Measurements from ENCODE around the gene TLE4. TPM values are rescaled to one million over a fixed set of nuclear protein-coding genes. Genes with fewer than 3 reads are reported as not detected.

Gene TLE4
- total and polyA plus RNA-seq, 12 donors: 4.2 to 17.3 (median 11.0) TPM

DNA sequence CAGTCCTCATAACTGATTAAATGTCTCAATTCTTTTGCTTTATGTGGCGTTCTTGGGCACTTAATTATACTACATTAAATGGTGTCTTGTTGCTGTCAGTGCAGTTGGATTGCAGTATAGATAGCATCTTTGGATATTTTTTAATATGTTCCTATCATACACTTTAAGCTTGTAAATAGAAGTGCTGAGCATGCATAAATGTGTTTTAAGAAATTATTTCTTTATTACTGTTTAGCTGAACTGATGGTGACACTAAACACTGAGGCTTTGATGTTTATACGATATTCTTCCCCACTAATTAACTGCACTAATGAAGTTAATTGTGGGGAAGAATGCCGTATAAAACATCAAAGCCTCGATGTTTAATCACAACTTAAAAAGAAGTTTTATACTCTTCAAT is 116.6 kb downstream of the TLE4 start:
- no peaks in the 10 kb centered on the region for H3K9me3 ChIP-seq
- no peak for ATAC-seq
- no peaks in the 10 kb centered on the region for H3K27me3 ChIP-seq
- DNase-seq: no peak
- H3K27ac ChIP-seq: no peak overlapping the region
- TF ChIP-seq, protein P1, sequence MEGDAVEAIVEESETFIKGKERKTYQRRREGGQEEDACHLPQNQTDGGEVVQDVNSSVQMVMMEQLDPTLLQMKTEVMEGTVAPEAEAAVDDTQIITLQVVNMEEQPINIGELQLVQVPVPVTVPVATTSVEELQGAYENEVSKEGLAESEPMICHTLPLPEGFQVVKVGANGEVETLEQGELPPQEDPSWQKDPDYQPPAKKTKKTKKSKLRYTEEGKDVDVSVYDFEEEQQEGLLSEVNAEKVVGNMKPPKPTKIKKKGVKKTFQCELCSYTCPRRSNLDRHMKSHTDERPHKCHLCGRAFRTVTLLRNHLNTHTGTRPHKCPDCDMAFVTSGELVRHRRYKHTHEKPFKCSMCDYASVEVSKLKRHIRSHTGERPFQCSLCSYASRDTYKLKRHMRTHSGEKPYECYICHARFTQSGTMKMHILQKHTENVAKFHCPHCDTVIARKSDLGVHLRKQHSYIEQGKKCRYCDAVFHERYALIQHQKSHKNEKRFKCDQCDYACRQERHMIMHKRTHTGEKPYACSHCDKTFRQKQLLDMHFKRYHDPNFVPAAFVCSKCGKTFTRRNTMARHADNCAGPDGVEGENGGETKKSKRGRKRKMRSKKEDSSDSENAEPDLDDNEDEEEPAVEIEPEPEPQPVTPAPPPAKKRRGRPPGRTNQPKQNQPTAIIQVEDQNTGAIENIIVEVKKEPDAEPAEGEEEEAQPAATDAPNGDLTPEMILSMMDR (IDR thresholded peaks at IDR 0.05): no peak
- H3K4me3 ChIP-seq: no peak overlapping the region
- 84 to 96% methylated on average over 4 of the region's 4 CpGs for WGBS, 2 donors
- H3K4me1 ChIP-seq: peaks cover 0 to 21% (median 10%) of the 10 kb centered on the region in 9 donors
- intact Hi-C loops (cut with DNase I): loop anchor here in 1 of 10 donors (10.0 kb wide), 1 partner anchor 114 kb away; the partner anchor contains the start of gene TLE4
- H3K36me3 ChIP-seq: peaks cover 0 to 6% (median 0%) of the 10 kb centered on the region in 9 donors

DNA sequence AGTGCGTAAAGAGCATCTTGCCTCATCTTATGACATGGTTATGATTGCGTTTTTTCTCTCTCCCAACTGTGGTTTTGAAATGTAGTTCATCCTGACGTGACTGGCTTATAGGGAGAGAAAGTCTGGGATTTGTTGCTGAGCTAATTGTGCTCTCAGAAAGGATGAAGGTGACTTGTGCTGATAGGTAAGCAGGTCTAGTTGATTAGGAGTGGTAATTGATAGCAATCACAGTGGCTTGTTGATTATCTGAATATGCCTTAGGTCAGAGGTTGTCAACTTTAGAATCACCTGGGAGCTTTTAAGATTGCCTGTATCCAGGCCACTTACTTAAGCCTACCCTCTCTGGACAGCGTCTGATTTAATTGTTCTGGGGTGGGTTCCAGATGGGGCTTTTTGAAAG is 117.8 kb downstream of the TLE4 start:
- intact Hi-C loops (cut with DNase I): loop anchor here in 1 of 10 donors (10.0 kb wide), 1 partner anchor 115 kb away; the partner anchor contains the start of gene TLE4
- WGBS, 2 donors: 95 to 97% methylated on average over 4 of the region's 4 CpGs
- H3K36me3 ChIP-seq: peaks cover 0 to 6% (median 0%) of the 10 kb centered on the region in 9 donors
- DNase-seq: no peak
- no peaks in the 10 kb centered on the region for H3K27me3 ChIP-seq
- no peak for ATAC-seq
- no peaks in the 10 kb centered on the region for H3K9me3 ChIP-seq
- peaks cover 0 to 32% (median 10%) of the 10 kb centered on the region in 9 donors for H3K4me1 ChIP-seq
- TF ChIP-seq, protein P1 (IDR thresholded peaks at IDR 0.05): no peak
- H3K4me3 ChIP-seq: no peak overlapping the region
- H3K27ac ChIP-seq: no peak overlapping the region

DNA sequence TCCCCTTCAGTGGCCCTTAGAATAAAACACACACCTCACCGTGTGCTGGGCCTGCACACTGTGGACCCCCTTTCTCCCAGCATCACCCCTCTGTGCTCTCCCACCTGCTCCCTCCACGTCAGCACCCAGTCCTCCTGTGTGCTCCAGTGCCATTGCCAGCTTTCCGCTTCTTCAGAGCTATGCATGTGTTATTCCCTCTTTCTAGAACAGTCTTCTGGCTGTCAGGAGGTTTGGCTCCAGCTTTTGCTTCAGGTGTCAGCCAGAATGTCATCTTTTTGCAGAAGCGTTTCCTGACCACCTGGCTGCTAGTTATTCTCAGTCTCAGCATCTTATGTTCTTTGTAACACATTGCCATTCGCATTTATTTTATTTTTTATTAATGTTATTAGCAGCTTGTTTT is 119.7 kb downstream of the TLE4 start:
- WGBS, 2 donors: 95 to 98% methylated on average over 5 of the region's 5 CpGs
- intact Hi-C loops (cut with DNase I): no loop called here
- TF ChIP-seq, protein P1 (IDR thresholded peaks at IDR 0.05): no peak
- Histone ChIP-seq H3K4me1 (peaks cover 0 to 18% (median 3%) of the 10 kb centered on the region in 9 donors), H3K4me3 (no peak overlapping the region), H3K27ac (no peak overlapping the region), H3K9me3 (no peaks in the 10 kb centered on the region), H3K27me3 (no peaks in the 10 kb centered on the region), H3K36me3 (peaks cover 0 to 5% (median 0%) of the 10 kb centered on the region in 9 donors)
- DNase-seq (no peak), ATAC-seq (no peak)

DNA sequence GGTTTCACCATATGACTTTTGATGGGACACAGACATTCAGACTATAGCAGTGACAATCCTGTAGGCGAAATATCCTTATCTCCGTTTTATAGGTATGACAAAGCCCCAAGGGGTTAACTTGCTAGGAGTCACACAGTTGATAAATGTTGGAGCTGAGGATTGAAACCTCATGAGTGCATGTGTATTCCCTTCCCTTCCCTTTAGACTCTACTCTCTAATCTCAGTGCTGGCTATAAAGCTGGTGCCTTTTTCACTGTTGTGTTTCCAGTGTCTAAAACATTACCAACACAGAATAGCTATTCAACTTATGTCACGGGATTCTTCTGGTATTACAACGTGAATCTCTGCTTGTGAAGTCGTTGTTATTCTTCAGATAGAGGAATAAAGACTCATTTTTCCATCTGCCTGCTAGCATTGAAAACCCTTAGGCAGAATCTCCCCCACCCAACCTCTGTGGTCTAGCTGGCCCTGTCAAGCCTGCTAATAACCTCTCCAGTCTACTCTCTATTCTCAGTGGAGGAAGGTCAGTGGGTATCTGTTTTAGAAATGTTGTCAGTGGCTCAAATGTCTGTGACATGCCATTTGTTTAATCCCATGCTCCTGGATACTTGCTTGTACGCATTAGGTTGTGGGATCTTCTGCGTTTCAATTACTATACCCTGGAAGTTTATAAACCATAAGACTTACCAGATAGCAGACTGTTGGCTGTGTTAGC is 121.2 kb downstream of the TLE4 start:
- TF ChIP-seq, protein P1 (IDR thresholded peaks at IDR 0.05): no peak
- peaks cover 0 to 14% (median 0%) of the 10 kb centered on the region in 9 donors for H3K4me1 ChIP-seq
- no peak overlapping the region for H3K4me3 ChIP-seq
- no peak overlapping the region for H3K27ac ChIP-seq
- no peaks in the 10 kb centered on the region for H3K27me3 ChIP-seq
- H3K36me3 ChIP-seq: no peaks in the 10 kb centered on the region
- DNase-seq: no peak
- no peaks in the 10 kb centered on the region for H3K9me3 ChIP-seq
- intact Hi-C loops (cut with DNase I): no loop called here
- ATAC-seq: no peak
- WGBS, 2 donors: 77 to 81% methylated on average over 7 of the region's 7 CpGs
